Middle frontal gyrus (tissue), 1 donor: ENCODE measurements around the gene UBL4B.

Experiments used
- DNase-seq: peaks from one replicate; pipeline ENCODE4 v3.0.0-alpha.2; 2015; ENCODE audit warnings: low spot score; ENCODE audit errors: extremely low spot score

UBL4B gene

DNA sequence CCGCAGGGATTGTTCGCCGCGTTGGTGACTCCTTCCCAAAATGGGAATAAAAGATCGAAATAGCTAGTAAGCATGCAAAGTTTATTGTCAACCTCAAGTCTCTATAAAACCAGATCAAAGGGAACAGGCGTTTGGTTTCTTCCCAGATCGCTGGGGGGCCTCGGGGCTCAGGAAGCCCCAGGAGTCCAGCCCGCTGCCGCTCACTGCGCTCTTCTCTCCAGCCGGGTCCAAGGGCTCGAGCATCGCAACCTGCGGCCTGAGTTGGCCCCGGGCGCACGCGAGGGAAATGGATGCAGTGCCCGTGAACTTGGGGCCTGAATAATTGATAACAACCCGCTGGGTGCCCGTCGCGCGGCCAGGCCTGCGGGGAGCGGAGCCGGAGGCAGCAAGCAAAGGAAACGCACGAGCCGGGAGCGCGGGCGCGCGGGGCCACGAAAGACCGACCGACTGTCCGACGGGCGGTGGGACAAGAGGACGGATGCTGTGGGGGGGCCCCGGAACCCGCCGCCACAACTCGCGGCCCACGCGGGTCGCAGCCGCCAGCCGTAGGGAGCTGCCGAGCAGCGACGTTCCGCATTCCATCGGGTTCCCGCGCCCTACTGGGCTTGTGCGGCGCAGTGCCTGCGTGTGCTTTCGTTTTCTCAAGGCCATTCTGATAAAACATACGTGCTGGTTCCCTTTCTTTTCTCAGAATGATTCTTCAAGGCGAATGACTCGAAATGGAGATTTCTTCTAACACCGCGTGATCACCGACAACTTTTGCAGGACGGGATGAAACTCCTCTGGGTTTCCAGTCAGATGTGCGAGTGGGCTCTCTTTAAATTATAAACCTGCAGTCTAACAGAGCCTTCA is 27.8 kb upstream of the UBL4B start:
- DNase-seq, result no peak

GRCh38 chr1:110085671-110086070 is 26.6 kb upstream of the UBL4B start:
- no peak for DNase-seq

DNA sequence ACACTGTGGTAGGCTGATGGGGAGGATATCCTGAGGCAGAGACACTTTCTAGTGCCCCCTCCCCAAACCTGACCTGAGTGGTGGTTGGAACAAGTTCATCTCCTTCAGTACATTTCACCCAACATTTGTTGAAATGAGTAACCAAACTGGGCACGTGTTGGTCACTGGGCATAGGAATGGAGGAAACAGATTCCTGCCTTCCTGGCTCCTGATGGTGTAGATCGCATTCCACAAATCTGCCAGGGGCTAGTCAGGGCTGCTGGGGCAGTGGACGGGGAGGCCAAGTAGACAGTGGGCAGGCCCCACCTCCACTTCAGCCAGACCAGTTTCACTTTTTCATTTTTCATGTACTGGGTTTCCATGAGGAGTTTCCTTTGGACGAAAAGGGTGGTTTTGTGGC is 25.3 kb upstream of the UBL4B start:
- no peak for DNase-seq

- DNase-seq, result peak; percentile 36
Measured at GRCh38 chr1:110087812-110088738, 24.2 kb upstream of the UBL4B start.

- no peak for DNase-seq
Measured at GRCh38 chr1:110088739-110089316, 23.4 kb upstream of the UBL4B start.

DNA sequence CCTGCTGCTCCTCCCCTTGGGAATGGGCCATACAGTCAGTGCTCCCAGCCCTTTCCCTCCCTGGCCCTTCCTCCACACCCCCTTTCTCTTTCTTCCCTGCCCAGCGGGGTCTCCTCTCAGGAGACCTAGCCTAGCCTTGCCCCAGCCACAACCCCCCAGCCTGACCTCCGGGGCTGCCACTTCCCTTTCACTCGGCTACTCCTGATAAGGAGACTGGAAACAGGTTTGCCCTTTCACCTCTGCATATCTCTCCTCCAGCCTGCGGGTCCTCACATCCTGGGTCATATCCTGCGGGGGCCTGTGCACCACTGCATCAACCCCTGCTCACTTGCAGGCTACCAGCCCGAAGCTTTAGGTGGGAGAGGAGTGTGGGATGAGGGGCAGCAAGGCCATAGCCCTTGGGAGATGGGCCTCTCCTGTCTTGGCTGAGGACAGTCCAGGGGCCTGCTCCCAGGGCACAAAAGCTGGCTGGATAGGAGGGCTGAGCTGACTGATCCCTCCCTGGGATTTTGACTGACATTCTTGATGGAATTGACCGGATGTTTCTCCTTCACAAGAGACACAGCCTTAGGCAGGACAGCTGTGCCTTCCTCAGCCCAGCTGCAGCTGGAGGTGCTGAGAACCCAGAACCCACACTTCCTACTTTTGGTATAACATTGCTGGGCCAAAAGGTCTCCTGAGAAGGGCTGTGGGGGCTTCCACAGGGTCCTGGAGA is 22.5 kb upstream of the UBL4B start:
- no peak for DNase-seq

- DNase-seq, result no peak
Measured at GRCh38 chr1:110091381-110091780, 20.9 kb upstream of the UBL4B start.

DNA sequence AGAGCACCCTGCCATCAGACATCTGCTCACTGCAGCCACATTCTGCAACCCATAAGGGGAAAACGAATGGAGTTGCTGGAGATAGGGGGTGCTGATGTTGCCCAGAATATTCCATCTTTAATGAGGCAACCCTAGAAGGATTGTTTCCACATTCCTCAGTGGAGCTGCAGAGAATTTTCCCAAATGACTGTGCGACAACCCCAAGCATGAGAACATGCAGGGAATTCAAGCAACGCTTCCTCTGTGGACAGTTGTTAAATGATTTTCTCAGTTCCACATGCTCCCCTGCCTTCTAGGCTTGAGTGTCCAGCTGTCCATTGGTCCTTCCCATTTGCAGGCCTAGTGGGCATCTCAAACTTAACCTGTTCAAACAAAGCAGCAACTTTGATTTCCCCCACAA is 20.5 kb upstream of the UBL4B start:
- DNase-seq, result no peak

DNA sequence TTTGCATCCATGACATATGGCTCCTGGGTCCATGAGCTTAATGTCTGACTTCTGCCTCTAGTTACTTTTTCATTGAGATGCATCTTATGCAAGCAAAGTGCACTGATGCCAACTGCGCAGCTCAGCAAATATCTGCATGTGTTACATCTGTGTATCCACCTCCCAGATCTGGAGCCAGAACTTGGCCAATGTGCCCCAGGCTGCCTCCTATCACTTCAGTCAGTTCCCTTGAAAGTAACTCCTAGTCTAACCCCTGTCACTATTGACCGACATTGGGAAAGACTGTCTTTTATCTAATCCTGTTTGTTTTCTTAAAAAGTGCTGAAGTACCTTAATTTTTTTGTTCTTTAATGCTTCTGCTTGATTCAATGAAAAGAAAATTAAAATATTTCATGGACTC is 19.3 kb upstream of the UBL4B start:
- no peak for DNase-seq

GRCh38 chr1:110094931-110095654 is 17.1 kb upstream of the UBL4B start:
- DNase-seq, result no peak

GRCh38 chr1:110097507-110098221 is 14.6 kb upstream of the UBL4B start:
- DNase-seq, result no peak

GRCh38 chr1:110098222-110099026 is 13.8 kb upstream of the UBL4B start:
- no peak for DNase-seq

DNA sequence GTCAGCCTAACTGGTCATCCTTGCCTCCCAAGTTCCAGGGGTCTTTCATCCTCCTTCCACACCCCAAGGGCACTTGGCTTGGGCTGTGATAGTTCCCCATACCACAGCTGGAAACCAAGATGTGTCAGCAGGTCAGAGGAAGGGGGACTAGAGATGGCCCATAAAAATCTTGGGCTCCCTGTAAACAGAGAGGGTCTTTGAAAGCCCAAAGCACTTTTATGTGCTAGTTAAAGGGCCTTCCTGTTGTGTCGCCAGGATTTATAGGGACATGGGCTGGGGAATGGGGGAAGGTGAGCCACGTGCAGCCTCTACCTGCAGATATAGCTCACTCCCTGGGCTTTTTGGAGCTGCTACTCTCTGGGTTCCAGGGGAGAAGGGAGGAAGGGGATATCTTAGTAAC is 11.9 kb upstream of the UBL4B start:
- no peak for DNase-seq

GRCh38 chr1:110102081-110102480 is 10.2 kb upstream of the UBL4B start:
- no peak for DNase-seq

GRCh38 chr1:110106013-110106941 is 6.0 kb upstream of the UBL4B start:
- DNase-seq, result peak; percentile 27

DNA sequence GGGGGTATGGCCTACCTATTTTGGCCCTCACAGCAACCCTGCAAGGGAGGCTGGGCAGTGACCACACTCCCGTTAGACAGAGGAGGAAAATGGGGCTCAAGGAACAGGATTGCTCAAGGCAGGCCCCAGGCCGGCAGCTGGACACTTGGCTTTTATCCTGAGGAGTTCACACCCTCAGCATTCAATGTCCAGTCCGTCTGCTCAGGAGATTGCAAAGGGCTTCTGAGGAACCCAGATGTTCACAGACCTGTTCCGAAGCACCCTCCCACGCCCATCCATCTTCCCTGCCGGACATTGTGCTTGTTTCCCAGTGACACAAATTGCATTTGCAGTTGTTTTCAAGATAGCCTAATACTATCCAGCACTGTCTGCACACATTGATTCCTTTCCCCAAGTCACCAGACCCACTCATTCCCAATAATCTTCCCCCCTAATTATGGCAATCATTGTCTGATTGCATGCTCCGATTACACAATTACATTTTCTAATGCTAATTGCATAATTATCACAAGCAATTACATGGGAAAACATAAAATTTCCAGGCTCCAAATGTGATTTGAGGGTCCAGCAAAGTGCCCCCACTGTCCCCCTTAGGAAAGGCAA is 4.3 kb upstream of the UBL4B start:
- no peak for DNase-seq

- DNase-seq, result no peak
Measured at GRCh38 chr1:110111081-110111480, 1.2 kb upstream of the UBL4B start.

- DNase-seq, result no peak
Measured at GRCh38 chr1:110112656-110113055, 413 bp downstream of the UBL4B start.
